Naive B cell (primary cell): ENCODE measurements around the gene TRIM50. TPM values are rescaled to one million over a fixed set of nuclear protein-coding genes. Genes with fewer than 3 reads are reported as not detected.
A peak's percentile ranks its signal among the peaks of the same experiment; 100 is the strongest.
"Not testable (repeated sequence)": the region's sequence is repeated elsewhere in the genome, so short reads cannot be mapped to it uniquely, and the experiment has no call there.

ENCODE experiments used
- ATAC-seq, 2 donors: fragments of 150-1000 bp; cut with Tn5 transposase; 2 replicates each; pipeline ENCODE4 v1.10.0; 2021; ENCODE audit warnings: low read depth in 2 of 2, mild to moderate bottlenecking in 2 of 2, moderate library complexity in 2 of 2
- DNase-seq: peaks from one replicate; pipeline ENCODE4 v3.0.0; 2022
- H3K27ac Mint-ChIP-seq, 6 donors: one replicate each; pipeline ENCODE4 v1.8.0; 2020 to 2022; ENCODE audit warnings: mild to moderate bottlenecking in 6 of 6, mixed read lengths in 6 of 6, moderate library complexity in 5 of 6, inconsistent platforms in 2 of 6
- H3K27me3 Mint-ChIP-seq, 3 donors: one replicate each; pipeline ENCODE4 v1.8.0; 2021 to 2022; ENCODE audit warnings: mixed read lengths in 3 of 3, mild to moderate bottlenecking in 1 of 3
- H3K36me3 Mint-ChIP-seq, 2 donors: one replicate each; pipeline ENCODE4 v1.8.0; 2020 to 2022; ENCODE audit warnings: mixed read lengths in 2 of 2, inconsistent platforms in 1 of 2, mild to moderate bottlenecking in 1 of 2
- H3K4me1 Mint-ChIP-seq, 3 donors: one replicate each; pipeline ENCODE4 v1.8.0; 2020 to 2022; ENCODE audit warnings: mixed read lengths in 3 of 3, inconsistent platforms in 1 of 3, mild to moderate bottlenecking in 1 of 3, moderate library complexity in 1 of 3
- H3K4me3 Mint-ChIP-seq, 8 donors: one replicate each; pipeline ENCODE4 v1.8.0; 2020 to 2022; ENCODE audit warnings: mild to moderate bottlenecking in 8 of 8, mixed read lengths in 8 of 8, moderate library complexity in 8 of 8, inconsistent platforms in 2 of 8
- H3K9me3 Mint-ChIP-seq, 7 donors: one replicate each; pipeline ENCODE4 v1.8.0; 2020 to 2022; ENCODE audit warnings: mixed read lengths in 7 of 7, mild to moderate bottlenecking in 5 of 7, inconsistent platforms in 2 of 7, moderate library complexity in 1 of 7
- polyA plus RNA-seq, 6 donors: library from polyadenylated mRNA; unstranded; fragments of 300-500 nt; fragmentation: Illumina TruSeq; gene quantifications; one replicate each; pipeline ENCODE4 v1.2.3, GENCODE V29; 2021; ENCODE audit warnings: low read depth in 6 of 6

TRIM50 gene
- polyA plus RNA-seq, 6 donors from 2014 or later: 0.13 TPM; not detected in 5

DNA sequence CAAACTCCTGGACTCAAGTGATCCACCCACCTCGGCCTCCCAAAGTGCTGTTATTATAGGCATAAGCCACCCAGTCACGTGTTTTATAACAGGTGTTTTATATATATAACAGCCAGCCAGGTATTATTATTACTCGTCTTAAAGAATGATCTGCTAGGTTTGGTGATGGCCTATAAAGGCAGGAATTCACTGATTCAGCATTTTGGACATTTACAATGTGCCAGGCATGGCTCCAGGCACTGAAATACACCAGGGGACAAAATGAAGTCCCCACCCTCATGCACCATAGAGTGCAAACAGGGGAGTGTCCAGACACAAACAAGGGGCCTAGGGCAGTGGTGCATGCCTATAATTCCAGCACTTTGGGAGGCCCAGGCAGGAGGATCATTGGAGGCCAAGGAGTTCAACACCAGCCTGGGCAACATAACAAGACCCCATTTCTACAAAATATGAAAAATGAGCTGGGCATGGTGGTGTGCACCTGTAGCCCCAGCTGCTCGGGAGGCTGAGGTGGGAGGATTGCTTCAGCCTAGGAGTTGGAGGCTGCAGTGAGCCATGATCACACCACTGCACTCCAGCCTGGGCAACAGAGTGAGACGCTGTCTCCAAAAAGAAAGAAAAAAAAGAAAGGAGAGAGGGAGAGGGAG, 4.3 kb downstream of the TRIM50 start:
- DNase-seq, H3K9me3 Mint-ChIP-seq, H3K36me3 Mint-ChIP-seq, ATAC-seq, H3K27me3 Mint-ChIP-seq: not testable (repeated sequence)
- Mint-ChIP-seq H3K4me1 (peaks cover 15 to 32% (median 19%) of the 10 kb centered on the region in 3 donors), H3K27ac (peak overlapping the region in 4 of 6 donors; percentile 20 to 97 (median 80)), H3K4me3 (peak overlapping the region; percentile 64 to 91 (median 82))

DNA sequence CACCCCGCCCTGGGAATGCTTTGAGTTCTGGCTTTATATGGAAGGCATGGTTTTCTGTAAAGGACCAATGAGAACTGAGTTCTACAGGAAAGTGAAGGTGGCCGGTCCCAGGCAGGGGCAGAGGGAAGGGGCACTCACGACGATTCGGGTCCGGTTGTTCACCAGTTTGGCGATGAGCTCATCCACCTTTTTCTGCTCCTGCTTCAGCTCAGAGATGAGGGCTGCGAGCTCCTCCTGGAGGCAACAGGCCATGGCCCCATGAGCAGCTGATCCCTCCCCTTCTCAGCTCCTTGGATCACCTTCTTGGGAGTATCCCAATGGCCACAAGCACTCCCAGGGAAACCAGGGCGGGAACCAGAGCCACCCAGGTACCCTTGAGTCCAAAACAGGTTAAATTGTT, 7.9 kb downstream of the TRIM50 start:
- H3K4me3 Mint-ChIP-seq, H3K27ac Mint-ChIP-seq, DNase-seq, H3K9me3 Mint-ChIP-seq, H3K27me3 Mint-ChIP-seq, H3K36me3 Mint-ChIP-seq, ATAC-seq: not testable (repeated sequence)
- peaks cover 15 to 30% (median 19%) of the 10 kb centered on the region in 3 donors for H3K4me1 Mint-ChIP-seq

DNA sequence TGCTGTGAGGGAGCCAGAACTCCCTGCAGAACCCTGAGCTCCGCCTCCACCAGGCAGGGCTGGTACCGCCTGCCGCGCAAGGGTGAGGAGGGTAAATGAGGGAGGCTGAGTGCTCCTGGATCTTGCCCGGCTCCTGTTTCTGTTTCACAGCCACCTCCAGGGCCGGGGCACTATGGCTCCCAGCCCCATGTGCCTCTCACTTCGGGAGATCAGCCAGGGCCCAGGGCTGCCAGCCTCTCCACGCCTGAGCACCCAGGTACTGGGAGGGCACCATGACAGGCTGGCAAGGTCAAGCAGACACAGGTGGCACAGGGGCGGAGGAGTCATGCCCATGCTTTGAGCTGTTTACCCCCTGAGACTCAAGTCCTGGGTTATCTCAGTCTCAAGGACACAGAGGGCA, 8.3 kb downstream of the TRIM50 start:
- peaks cover 12 to 25% (median 19%) of the 10 kb centered on the region in 3 donors for H3K4me1 Mint-ChIP-seq
- not testable (repeated sequence) for DNase-seq, ATAC-seq, H3K4me3 Mint-ChIP-seq, H3K36me3 Mint-ChIP-seq, H3K9me3 Mint-ChIP-seq, H3K27me3 Mint-ChIP-seq, H3K27ac Mint-ChIP-seq

DNA sequence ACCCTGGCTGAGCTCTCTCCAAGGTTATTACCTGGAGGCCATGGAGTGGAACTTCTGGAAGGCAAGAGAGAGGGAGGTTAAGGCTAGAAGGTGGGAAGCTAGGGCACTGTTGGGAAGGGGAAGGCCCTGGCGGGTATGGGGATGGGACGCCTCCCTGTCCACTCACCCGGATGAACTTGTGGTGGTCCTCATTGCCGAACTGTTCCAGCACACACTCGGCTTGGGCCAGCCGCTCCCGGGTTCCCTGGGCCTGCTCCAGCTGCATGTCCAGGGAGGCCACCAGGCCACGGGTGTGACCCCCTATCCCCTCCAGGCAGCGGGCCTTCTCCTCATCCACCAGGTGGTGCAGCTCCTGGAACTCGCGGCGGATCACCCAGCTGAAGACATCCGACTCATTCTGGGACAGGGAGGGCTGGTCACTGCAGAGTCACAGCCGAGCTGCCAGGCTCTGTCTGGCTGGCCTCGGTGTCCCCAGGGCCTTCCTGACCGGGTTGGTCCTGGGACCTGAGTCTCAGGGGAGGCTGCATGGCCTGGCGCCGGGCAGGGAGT, 9.2 kb downstream of the TRIM50 start:
- H3K36me3 Mint-ChIP-seq, ATAC-seq, H3K9me3 Mint-ChIP-seq, H3K27me3 Mint-ChIP-seq, DNase-seq, H3K4me3 Mint-ChIP-seq: not testable (repeated sequence)
- Mint-ChIP-seq H3K27ac (peak overlapping the region in 1 of 6 donors; percentile 53), H3K4me1 (peaks cover 5 to 17% (median 11%) of the 10 kb centered on the region in 3 donors)

DNA sequence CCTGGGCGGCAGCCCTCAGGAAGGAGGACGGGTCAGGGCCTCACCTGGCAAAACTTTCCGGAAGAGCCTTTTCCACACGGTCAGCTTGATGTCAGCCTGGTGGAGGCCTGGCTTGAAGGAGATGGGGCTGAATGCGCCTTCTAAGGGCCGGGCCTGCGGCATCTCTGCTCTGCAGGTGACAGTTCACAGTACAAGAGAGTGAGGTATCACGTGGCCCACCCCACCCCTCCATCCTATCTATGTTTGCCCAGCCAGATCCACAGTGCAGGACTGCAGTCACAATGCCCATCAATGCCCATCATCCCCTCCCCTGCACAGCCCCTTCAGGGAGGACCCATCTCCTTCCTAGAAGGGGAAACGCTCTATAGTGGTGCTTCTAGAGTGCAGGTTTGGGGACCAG, 11.4 kb downstream of the TRIM50 start:
- H3K4me1 Mint-ChIP-seq: peaks cover 0 to 4% (median 0%) of the 10 kb centered on the region in 3 donors
- no peak for DNase-seq
- no peak overlapping the region for H3K4me3 Mint-ChIP-seq
- no peaks in the 10 kb centered on the region for H3K27me3 Mint-ChIP-seq
- H3K27ac Mint-ChIP-seq: no peak overlapping the region
- no peaks in the 10 kb centered on the region for H3K9me3 Mint-ChIP-seq
- H3K36me3 Mint-ChIP-seq: no peaks in the 10 kb centered on the region
- ATAC-seq: no peak

DNA sequence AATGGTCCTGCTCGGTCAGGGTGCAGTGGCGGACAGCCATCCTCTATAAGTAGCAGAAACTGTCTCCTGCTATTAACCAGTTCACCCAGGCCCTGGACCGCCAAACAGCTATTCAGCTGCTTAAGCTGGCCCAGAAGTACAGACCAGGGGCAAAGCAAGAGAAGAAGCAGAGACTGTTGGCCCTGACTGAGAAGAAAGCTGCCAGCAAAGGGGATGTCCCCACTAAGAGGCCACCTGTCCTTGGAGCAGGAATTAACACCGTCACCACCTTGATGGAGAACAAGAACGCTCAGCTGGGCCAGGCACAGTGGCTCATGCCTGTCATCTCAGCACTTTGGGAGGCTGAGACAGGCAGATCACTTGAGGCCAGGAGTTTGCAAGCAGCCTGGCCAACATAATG, 13.6 kb downstream of the TRIM50 start:
- Mint-ChIP-seq H3K4me1 (peaks cover 0 to 15% (median 0%) of the 10 kb centered on the region in 3 donors), H3K27ac (no peak overlapping the region), H3K27me3 (no peaks in the 10 kb centered on the region), H3K4me3 (no peak overlapping the region), H3K9me3 (no peaks in the 10 kb centered on the region), H3K36me3 (no peaks in the 10 kb centered on the region)
- ATAC-seq: no peak
- no peak for DNase-seq

DNA sequence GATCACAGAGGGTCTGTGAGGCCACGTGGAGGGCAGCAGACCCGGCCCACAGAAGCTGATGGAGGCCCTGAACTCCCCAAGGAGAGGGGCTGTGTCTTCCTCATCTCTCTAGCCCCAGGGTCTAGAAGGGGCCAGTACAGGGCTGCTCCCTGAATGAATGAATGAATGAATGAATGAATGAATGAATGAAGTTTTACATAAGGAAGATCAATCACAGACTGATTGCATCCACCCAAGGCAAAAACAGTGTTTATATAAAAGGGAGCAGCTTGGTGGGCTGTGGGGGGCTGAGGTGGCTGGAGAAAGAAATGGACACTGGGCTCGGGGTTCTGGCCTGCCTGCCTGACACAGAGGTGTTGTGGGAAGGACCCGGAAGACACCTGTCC, 14.4 kb downstream of the TRIM50 start:
- Mint-ChIP-seq H3K9me3 (no peaks in the 10 kb centered on the region), H3K36me3 (peaks cover 0 to 4% of the 10 kb centered on the region in 2 donors), H3K4me3 (no peak overlapping the region), H3K27ac (no peak overlapping the region), H3K4me1 (peaks cover 5 to 22% (median 5%) of the 10 kb centered on the region in 3 donors), H3K27me3 (no peaks in the 10 kb centered on the region)
- DNase-seq (no peak), ATAC-seq (no peak)

DNA sequence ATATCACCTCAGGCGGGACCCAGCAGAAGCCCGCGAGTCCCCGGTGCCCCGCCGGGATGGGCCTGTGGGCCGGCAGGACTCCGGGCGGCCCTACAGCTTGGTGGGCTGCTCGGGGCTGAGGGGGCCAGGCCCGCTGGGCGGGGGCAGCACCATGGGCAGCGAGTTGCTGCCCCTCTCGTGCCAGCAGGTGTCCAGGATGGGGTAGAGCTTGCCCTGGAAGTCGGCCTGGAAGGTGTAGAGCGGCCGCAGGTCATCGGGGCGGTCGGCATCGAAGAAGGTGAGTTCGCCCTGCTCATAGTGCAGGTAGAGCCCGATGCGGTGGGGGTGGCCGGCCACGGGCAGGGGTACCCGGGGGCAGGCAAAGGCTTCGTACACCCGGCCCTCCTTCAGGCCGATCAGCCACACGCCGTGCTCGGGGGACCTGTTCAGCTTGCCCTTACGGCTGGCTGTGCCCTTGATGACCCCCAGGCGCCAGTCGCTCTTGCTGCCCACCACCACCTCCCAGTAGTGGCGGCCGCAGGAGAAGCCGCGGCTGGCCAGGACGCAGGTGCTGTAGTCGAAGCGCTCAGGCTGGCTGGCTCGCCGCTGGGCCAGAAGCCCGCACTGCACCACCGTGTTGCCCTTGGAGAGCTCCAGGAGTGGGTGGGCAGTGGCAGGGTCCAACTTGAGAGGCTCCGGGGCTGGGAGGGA, 14.9 kb downstream of the TRIM50 start:
- Mint-ChIP-seq H3K27ac (no peak overlapping the region), H3K27me3 (no peaks in the 10 kb centered on the region), H3K9me3 (no peaks in the 10 kb centered on the region), H3K4me3 (no peak overlapping the region), H3K36me3 (peaks cover 0 to 8% of the 10 kb centered on the region in 2 donors), H3K4me1 (peaks cover 8 to 26% (median 10%) of the 10 kb centered on the region in 3 donors)
- no peak for ATAC-seq
- DNase-seq: no peak

DNA sequence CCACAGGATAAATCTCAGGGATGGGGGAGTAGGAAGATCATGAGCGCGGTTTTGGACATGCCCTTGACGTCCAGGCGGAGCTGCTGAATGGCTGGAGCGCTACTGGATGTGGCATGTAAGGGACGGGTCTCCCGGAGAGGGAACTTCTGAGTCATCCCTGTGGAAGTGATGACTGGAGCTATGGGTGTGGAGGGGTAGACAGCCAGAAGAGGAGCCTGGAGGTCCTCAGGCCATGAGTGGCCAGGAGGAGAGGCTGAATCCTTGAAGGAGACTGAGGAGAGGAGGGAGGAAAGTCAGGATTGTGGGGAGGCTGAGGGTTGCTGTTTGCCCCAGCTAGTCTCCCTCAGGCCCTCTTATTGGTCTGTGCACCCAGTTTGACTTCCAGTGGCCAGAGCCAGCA, 16.5 kb downstream of the TRIM50 start:
- H3K4me1 Mint-ChIP-seq: peaks cover 21 to 40% (median 26%) of the 10 kb centered on the region in 3 donors
- DNase-seq, ATAC-seq: not testable (repeated sequence)

DNA sequence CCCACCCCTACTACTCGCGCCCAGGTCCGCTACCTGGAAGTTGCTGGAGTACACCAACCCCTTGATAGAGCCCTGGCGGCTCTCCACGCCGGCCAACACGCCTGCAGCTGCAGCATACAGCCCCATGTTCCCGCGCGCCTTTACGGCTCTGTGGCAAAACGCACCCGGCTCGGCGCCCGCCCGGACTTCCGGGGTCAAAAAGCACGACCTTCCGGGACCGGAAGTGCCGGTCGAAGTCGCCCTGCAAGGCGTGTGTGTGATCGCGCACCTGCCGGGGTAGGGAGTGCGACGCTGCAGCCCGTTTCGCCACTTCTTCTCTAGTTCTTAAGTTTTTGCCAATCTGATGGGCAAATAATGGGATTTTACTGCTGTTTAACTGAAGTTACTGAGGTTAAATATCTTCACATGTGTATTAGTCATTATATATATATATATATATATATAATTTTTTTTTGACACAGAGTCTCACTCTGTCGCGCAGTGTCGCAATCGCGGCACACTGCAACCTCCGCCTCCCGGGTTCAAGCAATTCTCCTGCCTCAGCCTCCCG, 19.1 kb downstream of the TRIM50 start, which contains the start of gene NSUN5:
NSUN5 (minus strand) TSS at position 162 of the 550 bp plus-strand sequence; CDS start at position 126, 36 bp downstream.
- ATAC-seq (peak; percentile 96 to 97), DNase-seq (peak; percentile 91)
- H3K36me3 Mint-ChIP-seq: peaks cover 5 to 16% of the 10 kb centered on the region in 2 donors

More for the DNA sequence above, 16.5 kb downstream of the TRIM50 start:
- H3K27me3 Mint-ChIP-seq, H3K36me3 Mint-ChIP-seq, H3K9me3 Mint-ChIP-seq: not testable (repeated sequence)
- Mint-ChIP-seq H3K27ac (peak overlapping the region in 1 of 6 donors; percentile 68), H3K4me3 (peak overlapping the region in 1 of 8 donors; percentile 34)

DNA sequence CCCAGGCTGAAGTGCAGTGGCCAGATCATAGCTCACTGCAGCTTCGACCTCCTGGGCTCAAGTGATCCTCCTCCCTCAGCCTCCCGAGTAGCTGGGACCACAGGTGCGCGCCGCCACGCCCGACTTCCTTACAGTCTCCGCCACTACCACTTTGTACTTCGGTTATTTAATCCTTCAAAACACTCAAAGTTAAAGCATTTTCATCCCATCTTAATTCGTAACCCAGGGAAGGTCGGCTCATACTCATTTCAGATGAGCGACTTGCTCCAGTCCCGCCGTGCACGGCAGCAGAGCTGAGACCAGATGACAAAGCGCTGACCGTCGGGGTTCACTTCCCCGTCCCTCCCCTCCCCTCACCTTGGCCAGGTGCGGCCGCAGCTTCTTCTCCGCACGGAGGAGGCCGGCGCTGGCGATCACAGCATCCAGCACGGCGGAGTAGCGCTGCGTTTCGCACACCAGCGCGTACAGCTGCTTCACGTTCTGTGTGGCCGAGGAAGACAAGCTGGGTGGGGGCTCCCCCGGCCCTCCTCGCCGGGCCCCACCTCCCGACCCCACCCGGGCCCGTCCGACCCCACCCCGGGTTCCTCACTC, 19.7 kb downstream of the TRIM50 start:
- no peaks in the 10 kb centered on the region for H3K27me3 Mint-ChIP-seq
- H3K4me3 Mint-ChIP-seq: peak overlapping the region; percentile 96 to 100 (median 98)
- peaks cover 5 to 16% of the 10 kb centered on the region in 2 donors for H3K36me3 Mint-ChIP-seq
- H3K9me3 Mint-ChIP-seq: no peaks in the 10 kb centered on the region
- H3K4me1 Mint-ChIP-seq: peaks cover 26 to 40% (median 32%) of the 10 kb centered on the region in 3 donors
- peak overlapping the region; percentile 72 to 96 (median 94) for H3K27ac Mint-ChIP-seq
- DNase-seq: no peak
- ATAC-seq: peak; percentile 33 to 46

More for the DNA sequence above, 19.1 kb downstream of the TRIM50 start, which contains the start of gene NSUN5:
- H3K4me1 Mint-ChIP-seq: peaks cover 26 to 40% (median 32%) of the 10 kb centered on the region in 3 donors
- no peaks in the 10 kb centered on the region for H3K9me3 Mint-ChIP-seq
- H3K4me3 Mint-ChIP-seq: peak within 1 kb of the TSS; percentile 96 to 100 (median 98)
- H3K27ac Mint-ChIP-seq: peak within 1 kb of the TSS; percentile 72 to 96 (median 94)
- no peaks in the 10 kb centered on the region for H3K27me3 Mint-ChIP-seq

DNA sequence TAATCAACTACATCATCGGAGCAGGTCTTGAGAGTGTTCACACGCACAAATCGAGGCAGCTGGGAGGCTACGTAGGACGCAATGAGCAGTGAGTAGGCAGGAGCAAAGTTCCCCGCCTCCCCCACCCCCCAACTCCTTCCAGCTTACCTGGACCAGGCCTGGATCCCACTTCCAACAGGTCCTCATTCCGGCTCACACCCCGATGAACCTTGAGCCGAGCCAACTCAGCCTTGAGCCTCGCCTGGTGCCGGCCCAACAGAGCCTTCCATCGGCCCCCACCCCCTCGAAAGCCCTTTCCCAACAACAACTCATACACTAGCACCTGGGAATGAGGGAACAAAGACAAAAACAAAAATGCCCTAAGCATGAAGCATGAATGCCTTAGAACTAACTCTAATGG, 20.4 kb downstream of the TRIM50 start:
- no peaks in the 10 kb centered on the region for H3K9me3 Mint-ChIP-seq
- no peak for DNase-seq

More for the DNA sequence above, 20.4 kb downstream of the TRIM50 start:
- H3K27ac Mint-ChIP-seq: peak overlapping the region in 4 of 6 donors; percentile 25 to 92 (median 60)
- peak overlapping the region; percentile 96 to 100 (median 98) for H3K4me3 Mint-ChIP-seq
- no peak for ATAC-seq
- H3K36me3 Mint-ChIP-seq: peaks cover 5 to 16% of the 10 kb centered on the region in 2 donors
- no peaks in the 10 kb centered on the region for H3K27me3 Mint-ChIP-seq
- peaks cover 26 to 40% (median 32%) of the 10 kb centered on the region in 3 donors for H3K4me1 Mint-ChIP-seq
